Left lung (tissue), 10 donors: ENCODE measurements around the gene HGF. TPM values are rescaled to one million over a fixed set of nuclear protein-coding genes. Genes with fewer than 3 reads are reported as not detected.

Experiments used
- ATAC-seq: fragments of 200-7000 bp; cut with Tn5 transposase; one replicate; pipeline ENCODE4 v1.9.1; 2020; ENCODE audit warnings: moderate library complexity
- DNase-seq, 4 donors: peaks; one replicate each; pipeline ENCODE4 v3.0.0-alpha.2; 2013 to 2020
- H3K27ac ChIP-seq, 2 donors: fragments of 200-600 bp; sonication (generic) in 1 of 2; one replicate each; pipeline versions ENCODE4 v1.5.0 to v1.8.0; 2020 to 2021
- H3K27me3 ChIP-seq, 2 donors: fragments of 200-600 bp; sonication (generic) in 1 of 2; one replicate each; pipeline versions ENCODE4 v1.5.0 to v1.8.0; 2020 to 2021
- H3K36me3 ChIP-seq, 2 donors: fragments of 200-600 bp; sonication (generic) in 1 of 2; one replicate each; pipeline versions ENCODE4 v1.5.0 to v1.8.0; 2020 to 2021
- H3K4me1 ChIP-seq, 2 donors: fragments of 200-600 bp; one replicate each; pipeline ENCODE4 v1.8.0; 2021
- H3K4me3 ChIP-seq, 2 donors: fragments of 200-600 bp; sonication (generic) in 1 of 2; one replicate each; pipeline versions ENCODE4 v1.5.0 to v1.8.0; 2020 to 2021; ENCODE audit warnings: mild to moderate bottlenecking in 1 of 2
- H3K9me3 ChIP-seq, 2 donors: fragments of 200-600 bp; sonication (generic) in 1 of 2; one replicate each; pipeline versions ENCODE4 v1.5.0 to v1.8.0; 2020 to 2021
- intact Hi-C, 2 donors: fragments of 100-400 bp; cut with DNase I; formaldehyde crosslinking; loops; one replicate each; pipeline versions ENCODE4 v1.11.2 to v1.14.2; 2022
- polyA plus RNA-seq, 6 donors: library from polyadenylated mRNA; unstranded; fragments of 120-200 nt; gene quantifications; one replicate each; pipeline ENCODE4 v1.2.1, GENCODE V29; 2013; ENCODE audit not compliant: insufficient read length in 6 of 6
- total RNA-seq, 2 donors: library from RNA; stranded (reverse); fragmentation: NEBNext Ultra II Directional; extraction: Animal tissue kit (Norgen Biotek cat#: 25700); gene quantifications; one replicate each; pipeline ENCODE4 v1.2.1, GENCODE V29; 2021
- TF ChIP-seq, protein P1 (sequence below), 2 donors: fragments of 200-600 bp; sonication (generic) in 1 of 2; IDR thresholded peaks; one replicate each; pipeline versions ENCODE4 v1.5.0 to v1.8.0; 2021; ENCODE audit warnings: antibody characterized with exemption in 2 of 2
- donor health status: DM: no; HTN: yes; CAD: no.
- donor health status: DM: no; HTN: no; CAD: no.

HGF gene
- total and polyA plus RNA-seq, 8 donors, result 21.0 to 42.0 (median 29.1) TPM

DNA sequence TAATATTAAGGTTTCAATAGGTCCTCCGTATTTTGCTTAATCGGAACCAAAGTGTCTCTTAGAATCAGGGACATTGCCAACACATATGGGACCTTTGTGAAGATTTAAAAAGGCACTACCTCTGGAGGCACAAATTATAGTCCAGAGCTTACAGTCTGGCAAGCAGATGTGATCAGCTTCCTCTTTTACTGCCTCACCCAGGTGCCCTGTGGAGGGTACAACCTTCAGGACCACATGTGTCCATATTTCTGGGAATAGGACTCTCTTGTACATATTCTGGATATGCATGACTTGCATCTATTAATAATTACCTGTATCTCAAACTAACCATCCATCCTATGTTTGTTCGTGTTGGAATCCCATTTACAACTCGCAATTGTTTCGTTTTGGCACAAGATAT lies 60.0 kb downstream of the HGF start:
- H3K27me3 ChIP-seq, result no peaks in the 10 kb centered on the region
- intact Hi-C loops, result no loop called here
- no peaks in the 10 kb centered on the region for H3K9me3 ChIP-seq
- no peak overlapping the region for H3K27ac ChIP-seq
- H3K36me3 ChIP-seq, result peaks cover 0 to 5% of the 10 kb centered on the region in 2 donors
- no peak overlapping the region for H3K4me3 ChIP-seq
- no peak for ATAC-seq
- DNase-seq, result no peak
- TF ChIP-seq, protein P1, sequence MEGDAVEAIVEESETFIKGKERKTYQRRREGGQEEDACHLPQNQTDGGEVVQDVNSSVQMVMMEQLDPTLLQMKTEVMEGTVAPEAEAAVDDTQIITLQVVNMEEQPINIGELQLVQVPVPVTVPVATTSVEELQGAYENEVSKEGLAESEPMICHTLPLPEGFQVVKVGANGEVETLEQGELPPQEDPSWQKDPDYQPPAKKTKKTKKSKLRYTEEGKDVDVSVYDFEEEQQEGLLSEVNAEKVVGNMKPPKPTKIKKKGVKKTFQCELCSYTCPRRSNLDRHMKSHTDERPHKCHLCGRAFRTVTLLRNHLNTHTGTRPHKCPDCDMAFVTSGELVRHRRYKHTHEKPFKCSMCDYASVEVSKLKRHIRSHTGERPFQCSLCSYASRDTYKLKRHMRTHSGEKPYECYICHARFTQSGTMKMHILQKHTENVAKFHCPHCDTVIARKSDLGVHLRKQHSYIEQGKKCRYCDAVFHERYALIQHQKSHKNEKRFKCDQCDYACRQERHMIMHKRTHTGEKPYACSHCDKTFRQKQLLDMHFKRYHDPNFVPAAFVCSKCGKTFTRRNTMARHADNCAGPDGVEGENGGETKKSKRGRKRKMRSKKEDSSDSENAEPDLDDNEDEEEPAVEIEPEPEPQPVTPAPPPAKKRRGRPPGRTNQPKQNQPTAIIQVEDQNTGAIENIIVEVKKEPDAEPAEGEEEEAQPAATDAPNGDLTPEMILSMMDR (IDR thresholded peaks at IDR 0.05), result no peak
- no peaks in the 10 kb centered on the region for H3K4me1 ChIP-seq

DNA sequence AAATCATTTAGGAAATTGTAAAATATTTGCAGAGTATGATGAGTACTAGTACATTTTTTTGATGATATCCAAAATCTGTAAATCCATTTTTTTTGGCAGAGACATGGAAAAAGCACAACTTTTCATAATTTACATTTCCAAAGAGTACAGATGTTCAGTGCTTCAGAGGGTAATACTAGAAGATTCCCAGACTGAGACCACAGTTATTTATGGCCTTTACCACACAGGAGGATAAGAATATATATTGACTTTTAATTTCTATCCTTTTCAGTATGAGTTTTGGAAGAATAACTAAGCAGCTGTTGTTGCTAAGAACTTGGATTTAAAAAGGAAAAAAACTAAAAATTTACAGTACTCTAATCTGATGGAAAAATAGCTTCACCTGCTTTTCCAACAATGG lies 61.9 kb downstream of the HGF start:
- no peaks in the 10 kb centered on the region for H3K9me3 ChIP-seq
- H3K4me1 ChIP-seq, result no peaks in the 10 kb centered on the region
- H3K36me3 ChIP-seq, result peaks cover 0 to 5% of the 10 kb centered on the region in 2 donors
- TF ChIP-seq, protein P1 (IDR thresholded peaks at IDR 0.05), result no peak
- no peak overlapping the region for H3K27ac ChIP-seq
- intact Hi-C loops, result no loop called here
- no peak overlapping the region for H3K4me3 ChIP-seq
- H3K27me3 ChIP-seq, result no peaks in the 10 kb centered on the region
- peak in 2 of 4 donors; percentile 24 to 33 for DNase-seq
- no peak for ATAC-seq

DNA sequence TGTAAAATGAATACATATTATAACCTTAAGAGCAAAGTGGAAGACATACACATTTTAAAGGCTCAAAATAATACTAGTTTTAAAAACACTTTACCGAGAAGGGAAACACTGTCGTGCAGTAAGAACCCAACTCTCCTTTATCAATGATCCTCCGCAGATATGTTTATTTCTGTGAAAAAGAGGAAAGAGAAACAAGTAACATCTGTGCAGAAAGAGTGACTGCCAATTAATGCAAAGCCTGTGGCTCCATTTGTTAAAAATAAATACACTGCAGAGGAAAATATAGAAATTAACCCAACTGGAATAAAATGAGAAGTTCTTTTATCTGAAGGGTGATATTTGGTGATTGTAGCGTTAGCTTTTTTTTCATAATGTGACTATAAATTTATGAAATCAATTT lies 62.7 kb downstream of the HGF start:
- ATAC-seq, result no peak
- TF ChIP-seq, protein P1 (IDR thresholded peaks at IDR 0.05), result no peak
- DNase-seq, result peak in 2 of 4 donors; percentile 39 to 43
- Histone ChIP-seq H3K27ac (no peak overlapping the region), H3K36me3 (peaks cover 0 to 5% of the 10 kb centered on the region in 2 donors), H3K4me3 (no peak overlapping the region), H3K9me3 (no peaks in the 10 kb centered on the region), H3K4me1 (no peaks in the 10 kb centered on the region), H3K27me3 (no peaks in the 10 kb centered on the region)
- intact Hi-C loops, result no loop called here

DNA sequence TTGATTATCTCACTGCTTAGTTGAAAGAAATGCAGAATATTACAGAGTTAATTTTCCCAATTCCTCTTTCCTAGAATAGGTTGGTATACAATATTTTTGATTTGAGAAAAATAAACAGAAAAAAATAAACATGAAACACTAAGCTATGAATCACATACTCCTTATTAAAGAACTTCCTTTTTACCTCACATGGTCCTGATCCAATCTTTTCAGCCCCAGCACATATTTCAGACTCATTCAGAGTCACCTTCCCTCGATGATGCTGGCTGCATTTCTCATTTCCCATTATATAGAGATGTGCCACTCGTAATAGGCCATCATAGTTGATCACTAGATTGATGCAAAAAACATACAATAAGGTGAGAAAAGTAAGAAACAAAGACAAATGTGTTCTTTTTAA lies 64.6 kb downstream of the HGF start:
- Histone ChIP-seq H3K27ac (no peak overlapping the region), H3K4me3 (no peak overlapping the region), H3K9me3 (no peaks in the 10 kb centered on the region), H3K36me3 (peaks cover 0 to 5% of the 10 kb centered on the region in 2 donors), H3K27me3 (no peaks in the 10 kb centered on the region), H3K4me1 (no peaks in the 10 kb centered on the region)
- DNase-seq, result no peak
- ATAC-seq, result no peak
- TF ChIP-seq, protein P1 (IDR thresholded peaks at IDR 0.05), result no peak
- intact Hi-C loops, result no loop called here

DNA sequence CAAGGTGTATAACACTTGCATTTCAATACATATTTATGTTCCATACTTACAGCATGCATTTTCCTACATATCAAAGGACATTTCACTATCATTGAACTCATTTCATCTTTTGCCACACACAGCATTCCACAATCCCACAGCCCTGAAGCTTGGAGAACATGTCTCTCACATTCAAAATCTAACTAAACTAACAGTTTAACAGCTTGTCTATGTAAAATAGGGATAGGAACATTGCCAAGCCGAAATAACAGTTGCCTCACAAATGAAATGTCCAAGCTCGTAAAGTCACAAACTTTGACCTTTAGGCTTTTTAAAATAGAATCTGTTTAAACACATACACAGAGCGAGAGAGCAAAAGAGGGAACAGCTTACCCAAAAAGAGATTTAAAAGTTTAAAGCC lies 65.3 kb downstream of the HGF start:
- DNase-seq (no peak), ATAC-seq (no peak)
- H3K4me3 ChIP-seq, result no peak overlapping the region
- peaks cover 0 to under 1% of the 10 kb centered on the region in 2 donors for H3K36me3 ChIP-seq
- H3K4me1 ChIP-seq, result no peaks in the 10 kb centered on the region
- H3K9me3 ChIP-seq, result no peaks in the 10 kb centered on the region
- TF ChIP-seq, protein P1 (IDR thresholded peaks at IDR 0.05), result no peak
- no peaks in the 10 kb centered on the region for H3K27me3 ChIP-seq
- intact Hi-C loops, result no loop called here
- H3K27ac ChIP-seq, result no peak overlapping the region
